ENCODE data around the gene ARHGEF25. TPM values are rescaled to one million over a fixed set of nuclear protein-coding genes. Genes with fewer than 3 reads are reported as not detected.

Gene ARHGEF25
- total and polyA plus RNA-seq, 2 of the 13 experiments (the other 11 are each of a cell fraction or from before 2014, with no cell fraction given) = 11.5 to 12.5 TPM

DNA sequence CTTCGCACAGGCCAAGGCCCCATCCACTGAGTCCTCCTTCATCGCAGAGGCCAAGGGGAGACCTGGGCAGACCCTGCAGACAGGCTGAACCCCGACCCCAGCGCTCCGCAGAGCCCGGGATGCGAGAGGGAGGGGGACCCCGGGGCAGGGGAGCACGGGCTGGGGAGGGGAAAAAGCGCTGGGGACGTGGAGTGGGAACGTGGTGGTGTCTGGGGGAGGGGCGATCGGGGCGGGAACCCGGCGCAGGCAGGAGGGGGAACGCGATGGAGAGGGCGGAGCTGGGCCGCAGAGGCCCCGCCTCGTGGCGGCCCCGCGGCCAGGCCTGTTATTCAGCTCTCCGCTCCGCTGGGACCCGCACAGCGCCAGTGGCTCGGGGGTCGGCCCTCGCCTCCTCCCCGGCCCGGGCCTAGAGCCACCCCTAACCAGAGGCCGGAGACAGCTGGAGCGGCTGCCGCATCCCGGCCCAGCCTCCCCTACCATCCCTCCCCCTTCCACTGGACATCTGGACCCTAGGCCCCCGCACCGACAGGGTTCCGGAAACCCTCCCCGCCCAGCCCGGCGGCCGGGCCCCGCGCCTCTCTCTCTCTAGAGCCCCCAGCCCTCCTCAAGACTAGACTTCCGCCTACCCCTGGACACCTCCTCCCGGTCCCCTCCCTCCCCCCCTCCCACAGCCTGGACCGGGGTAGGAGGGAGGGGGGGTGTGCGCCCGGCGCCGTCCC lies at the start of gene ARHGEF25 (continued):
- TF ChIP-seq, protein P1, sequence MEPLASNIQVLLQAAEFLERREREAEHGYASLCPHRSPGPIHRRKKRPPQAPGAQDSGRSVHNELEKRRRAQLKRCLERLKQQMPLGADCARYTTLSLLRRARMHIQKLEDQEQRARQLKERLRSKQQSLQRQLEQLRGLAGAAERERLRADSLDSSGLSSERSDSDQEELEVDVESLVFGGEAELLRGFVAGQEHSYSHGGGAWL (CRISPR knock-in tag; IDR thresholded peaks at IDR 0.05) = peak; percentile 74; the same call in 1 of the 2 replicates
- TF ChIP-seq SIX4 (CRISPR knock-in tag; IDR thresholded peaks at IDR 0.05) (no peak), BCL6 (CRISPR knock-in tag; IDR thresholded peaks at IDR 0.05) (peak; percentile 36; the same call in 1 of the 2 replicates), ZNF430 (CRISPR knock-in tag; IDR thresholded peaks at IDR 0.05) (peak; percentile 50; the same call in 1 of the 2 replicates), ZNF605 (CRISPR knock-in tag; IDR thresholded peaks at IDR 0.05) (no peak), KAT7 (CRISPR knock-in tag; IDR thresholded peaks at IDR 0.05; ENCODE audit: borderline replicate concordance) (0 out of 2 replicates have a peak, but pooled peaks have one; percentile 9), HOXA9 (CRISPR knock-in tag; IDR thresholded peaks at IDR 0.05; ENCODE audit: borderline replicate concordance) (no peak), ZNF629 (CRISPR knock-in tag; conservative IDR thresholded peaks at IDR 0.05) (no peak), REXO4 (CRISPR knock-in tag; IDR thresholded peaks at IDR 0.05; ENCODE audit: borderline replicate concordance) (no peak), AGO1 (IDR thresholded peaks at IDR 0.05; ENCODE audit: low read depth, low read length, poor library complexity, severe bottlenecking) (no peak), KLF13 (CRISPR knock-in tag; IDR thresholded peaks at IDR 0.05) (no peak), EEA1 (CRISPR knock-in tag; IDR thresholded peaks at IDR 0.05; ENCODE audit: borderline replicate concordance) (no peak), GATA4 (IDR thresholded peaks at IDR 0.05; ENCODE audit: borderline replicate concordance, low read depth) (peak; percentile 52; the same call in 1 of the 2 replicates), ZNF10 (CRISPR knock-in tag; IDR thresholded peaks at IDR 0.05; ENCODE audit: borderline replicate concordance, low read depth) (no peak), RARA (CRISPR knock-in tag; IDR thresholded peaks at IDR 0.05) (peak; percentile 9; the same call in 1 of the 2 replicates), ATM (IDR thresholded peaks at IDR 0.05; ENCODE audit: borderline replicate concordance) (no peak), ZFX (CRISPR knock-in tag; IDR thresholded peaks at IDR 0.05; ENCODE audit: low read depth) (peak; percentile 88), TEAD2 (CRISPR knock-in tag; IDR thresholded peaks at IDR 0.05) (no peak)
- TF ChIP-seq, protein P2, sequence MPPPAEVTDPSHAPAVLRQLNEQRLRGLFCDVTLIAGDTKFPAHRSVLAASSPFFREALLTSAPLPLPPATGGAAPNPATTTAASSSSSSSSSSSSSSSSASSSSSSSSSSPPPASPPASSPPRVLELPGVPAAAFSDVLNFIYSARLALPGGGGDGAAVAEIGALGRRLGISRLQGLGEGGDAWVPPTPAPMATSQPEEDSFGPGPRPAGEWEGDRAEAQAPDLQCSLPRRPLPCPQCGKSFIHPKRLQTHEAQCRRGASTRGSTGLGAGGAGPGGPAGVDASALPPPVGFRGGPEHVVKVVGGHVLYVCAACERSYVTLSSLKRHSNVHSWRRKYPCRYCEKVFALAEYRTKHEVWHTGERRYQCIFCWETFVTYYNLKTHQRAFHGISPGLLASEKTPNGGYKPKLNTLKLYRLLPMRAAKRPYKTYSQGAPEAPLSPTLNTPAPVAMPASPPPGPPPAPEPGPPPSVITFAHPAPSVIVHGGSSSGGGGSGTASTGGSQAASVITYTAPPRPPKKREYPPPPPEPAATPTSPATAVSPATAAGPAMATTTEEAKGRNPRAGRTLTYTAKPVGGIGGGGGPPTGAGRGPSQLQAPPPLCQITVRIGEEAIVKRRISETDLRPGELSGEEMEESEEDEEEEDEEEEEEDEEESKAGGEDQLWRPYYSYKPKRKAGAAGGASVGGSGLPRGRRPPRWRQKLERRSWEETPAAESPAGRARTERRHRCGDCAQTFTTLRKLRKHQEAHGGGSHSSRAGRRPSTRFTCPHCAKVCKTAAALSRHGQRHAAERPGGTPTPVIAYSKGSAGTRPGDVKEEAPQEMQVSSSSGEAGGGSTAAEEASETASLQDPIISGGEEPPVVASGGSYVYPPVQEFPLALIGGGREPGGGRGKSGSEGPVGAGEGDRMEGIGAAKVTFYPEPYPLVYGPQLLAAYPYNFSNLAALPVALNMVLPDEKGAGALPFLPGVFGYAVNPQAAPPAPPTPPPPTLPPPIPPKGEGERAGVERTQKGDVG (CRISPR knock-in tag; IDR thresholded peaks at IDR 0.05; ENCODE audit: borderline replicate concordance) = no peak
- TF ChIP-seq, protein P3, sequence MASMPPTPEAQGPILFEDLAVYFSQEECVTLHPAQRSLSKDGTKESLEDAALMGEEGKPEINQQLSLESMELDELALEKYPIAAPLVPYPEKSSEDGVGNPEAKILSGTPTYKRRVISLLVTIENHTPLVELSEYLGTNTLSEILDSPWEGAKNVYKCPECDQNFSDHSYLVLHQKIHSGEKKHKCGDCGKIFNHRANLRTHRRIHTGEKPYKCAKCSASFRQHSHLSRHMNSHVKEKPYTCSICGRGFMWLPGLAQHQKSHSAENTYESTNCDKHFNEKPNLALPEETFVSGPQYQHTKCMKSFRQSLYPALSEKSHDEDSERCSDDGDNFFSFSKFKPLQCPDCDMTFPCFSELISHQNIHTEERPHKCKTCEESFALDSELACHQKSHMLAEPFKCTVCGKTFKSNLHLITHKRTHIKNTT (CRISPR knock-in tag; IDR thresholded peaks at IDR 0.05) = no peak
- TF ChIP-seq, protein P4, sequence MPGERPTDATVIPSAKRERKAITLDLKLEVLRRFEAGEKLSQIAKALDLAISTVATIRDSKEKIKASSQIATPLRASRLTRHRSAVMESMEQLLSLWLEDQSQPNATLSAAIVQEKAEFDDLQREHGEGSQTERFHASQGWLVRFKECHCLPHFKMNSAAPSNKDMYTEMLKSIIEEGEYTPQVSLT (CRISPR knock-in tag; IDR thresholded peaks at IDR 0.05; ENCODE audit: borderline replicate concordance, low read depth) = no peak
- TF ChIP-seq, protein P5, sequence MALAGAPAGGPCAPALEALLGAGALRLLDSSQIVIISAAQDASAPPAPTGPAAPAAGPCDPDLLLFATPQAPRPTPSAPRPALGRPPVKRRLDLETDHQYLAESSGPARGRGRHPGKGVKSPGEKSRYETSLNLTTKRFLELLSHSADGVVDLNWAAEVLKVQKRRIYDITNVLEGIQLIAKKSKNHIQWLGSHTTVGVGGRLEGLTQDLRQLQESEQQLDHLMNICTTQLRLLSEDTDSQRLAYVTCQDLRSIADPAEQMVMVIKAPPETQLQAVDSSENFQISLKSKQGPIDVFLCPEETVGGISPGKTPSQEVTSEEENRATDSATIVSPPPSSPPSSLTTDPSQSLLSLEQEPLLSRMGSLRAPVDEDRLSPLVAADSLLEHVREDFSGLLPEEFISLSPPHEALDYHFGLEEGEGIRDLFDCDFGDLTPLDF (CRISPR knock-in tag; IDR thresholded peaks at IDR 0.05) = no peak
